Pancreas (tissue), 10 donors: ENCODE results near the gene FYN. TPM values are rescaled to one million over a fixed set of nuclear protein-coding genes. Genes with fewer than 3 reads are reported as not detected.
A peak's percentile ranks its signal among the peaks of the same experiment; 100 is the strongest.

Experiments used
- ATAC-seq, 4 donors: fragments of 200-7000 bp; cut with Tn5 transposase; one replicate each; pipeline versions ENCODE4 v1.8.0 to v1.9.1; 2020; ENCODE audit warnings: mild to moderate bottlenecking in 4 of 4, moderate library complexity in 4 of 4
- DNase-seq, 6 donors: peaks; one replicate each; pipeline ENCODE4 v3.0.0-alpha.2; 2020
- FAIRE-seq: peaks from 2 replicates; lab custom pipeline; 2012; peaks lifted over from hg19 to GRCh38; lab: Jason Lieb, UNC
- H3K27ac ChIP-seq, 4 donors: fragments of 200-600 bp; sonication (generic); 1 replicate in 3 of 4; 2 replicates in 1 of 4; pipeline versions ENCODE4 v1.5.0 to v1.8.0; 2020
- H3K27me3 ChIP-seq, 4 donors: fragments of 200-600 bp; one replicate each; pipeline ENCODE4 v1.8.0; 2021
- H3K36me3 ChIP-seq, 3 donors: fragments of 200-600 bp; sonication (generic) in 1 of 3; one replicate each; pipeline versions ENCODE4 v1.5.0 to v1.8.0; 2020 to 2021
- H3K4me1 ChIP-seq, 3 donors: fragments of 200-600 bp; one replicate each; pipeline ENCODE4 v1.8.0; 2021
- H3K4me3 ChIP-seq, 4 donors: fragments of 200-600 bp; sonication (generic) in 2 of 4; one replicate each; pipeline versions ENCODE4 v1.5.0 to v1.8.0; 2020 to 2021
- H3K9me3 ChIP-seq, 4 donors: fragments of 200-600 bp; one replicate each; pipeline ENCODE4 v1.8.0; 2021
- CTCF ChIP-seq, 4 donors: fragments of 200-600 bp; sonication (generic) in 3 of 4; IDR thresholded peaks; one replicate each; pipeline versions ENCODE4 v1.5.0 to v1.8.0; 2021; ENCODE audit warnings: antibody characterized with exemption in 4 of 4
- WGBS, 2 donors: extraction: QIAGEN DNeasy Blood & Tissue Kit; methylation state at CpG; one replicate each; pipeline ENCODE4 v1.1.7; 2013; 5-methylcytosine and 5-hydroxymethylcytosine counted together
- intact Hi-C, 3 donors: fragments of 100-400 bp; cut with DNase I; formaldehyde crosslinking; loops; one replicate each; pipeline versions ENCODE4 v1.11.1 to v1.14.2; 2022
- polyA plus RNA-seq, 2 donors: library from polyadenylated mRNA; stranded (reverse); fragments of 200-250 nt; gene quantifications; one replicate each; pipeline ENCODE4 v1.2.3, GENCODE V29; 2013
- total RNA-seq, 6 donors: library from RNA; stranded (reverse); fragmentation: NEBNext Ultra II Directional in 4 of 6; extraction: Animal tissue kit (Norgen Biotek cat#: 25700) in 4 of 6; gene quantifications; one replicate each; pipeline versions ENCODE4 v1.2.1 to v1.2.4, GENCODE V29; 2021 to 2023
- donor health status: healthy with polysubstance abuse.
- donor health status: DM: no; HTN: no; CAD: no; lungs with moderate emphysema.
- donor health status: DM: no; HTN: no; CAD: no.
- donor health status: control.
- donor health status: control.
- donor health status: Bipolar disorder and iron deficiency.
- donor health status: DM: yes; HTN: yes; CAD: no.
- donor health status: DM: no; HTN: no; CAD: no.
- donor health status: DM: no; HTN: no; CAD: no.
- donor health status: DM: yes; HTN: yes; CAD: no.

Gene FYN
- total and polyA plus RNA-seq, 8 donors = 6.4 to 21.7 (median 11.9) TPM

GRCh38 chr6:111669326-111669725 is 203.9 kb downstream of the FYN start:
- no peak for FAIRE-seq
- Histone ChIP-seq H3K27me3 (no peaks in the 10 kb centered on the region), H3K36me3 (no peaks in the 10 kb centered on the region), H3K4me1 (no peaks in the 10 kb centered on the region), H3K9me3 (no peaks in the 10 kb centered on the region), H3K27ac (no peak overlapping the region), H3K4me3 (no peak overlapping the region)
- DNase-seq = no peak
- no peak for ATAC-seq
- TF ChIP-seq CTCF (IDR thresholded peaks at IDR 0.05) = no peak
- intact Hi-C loops = no loop called here
- 64 to 74% methylated on average over 4 of the region's 4 CpGs for WGBS, 2 donors

DNA sequence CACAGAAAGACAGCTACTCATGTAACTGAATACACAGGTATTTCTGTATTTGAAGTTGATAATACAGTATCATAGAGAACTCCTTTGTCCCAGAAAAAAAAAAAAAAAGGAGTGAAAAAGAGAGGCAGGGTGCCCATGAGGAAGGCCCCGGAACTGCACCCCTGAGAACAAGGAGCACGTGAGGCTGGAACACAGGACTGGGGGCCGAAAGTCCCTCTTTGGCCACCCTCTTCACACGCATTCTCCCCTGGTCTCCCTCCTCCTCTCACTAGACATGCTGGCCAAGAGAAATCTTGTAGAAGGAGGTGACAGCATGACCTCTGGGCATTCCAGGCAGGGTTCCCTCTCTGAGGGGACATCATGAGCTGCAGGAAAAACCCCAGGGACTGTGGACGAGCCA is 204.8 kb downstream of the FYN start:
- FAIRE-seq (no peak), ATAC-seq (peak in 1 of 4 donors; percentile 49), DNase-seq (no peak)
- Histone ChIP-seq H3K9me3 (no peaks in the 10 kb centered on the region), H3K27me3 (no peaks in the 10 kb centered on the region), H3K36me3 (no peaks in the 10 kb centered on the region), H3K4me1 (no peaks in the 10 kb centered on the region), H3K27ac (no peak overlapping the region), H3K4me3 (no peak overlapping the region)
- intact Hi-C loops = no loop called here
- WGBS, 2 donors = 75 to 81% methylated on average over 5 of the region's 5 CpGs
- TF ChIP-seq CTCF (IDR thresholded peaks at IDR 0.05) = peak in 2 of 4 donors; percentile 13 to 16

GRCh38 chr6:111667931-111668330 is 205.3 kb downstream of the FYN start:
- H3K9me3 ChIP-seq = no peaks in the 10 kb centered on the region
- no peak for TF ChIP-seq CTCF (IDR thresholded peaks at IDR 0.05)
- FAIRE-seq (no peak), ATAC-seq (peak in 3 of 4 donors; percentile 24 to 69 (median 63)), DNase-seq (no peak)
- no peaks in the 10 kb centered on the region for H3K27me3 ChIP-seq
- H3K27ac ChIP-seq = no peak overlapping the region
- no peak overlapping the region for H3K4me3 ChIP-seq
- no peaks in the 10 kb centered on the region for H3K4me1 ChIP-seq
- 84 to 85% methylated on average over 8 of the region's 8 CpGs for WGBS, 2 donors
- no peaks in the 10 kb centered on the region for H3K36me3 ChIP-seq
- intact Hi-C loops = no loop called here

- 71 to 75% methylated on average over 2 of the region's 2 CpGs for WGBS, 2 donors
- intact Hi-C loops = no loop called here
- H3K4me1 ChIP-seq = no peaks in the 10 kb centered on the region
- H3K4me3 ChIP-seq = no peak overlapping the region
- H3K27me3 ChIP-seq = no peaks in the 10 kb centered on the region
- no peak for FAIRE-seq
- peak in 2 of 4 donors; percentile 20 to 24 for ATAC-seq
- DNase-seq = no peak
- no peaks in the 10 kb centered on the region for H3K9me3 ChIP-seq
- TF ChIP-seq CTCF (IDR thresholded peaks at IDR 0.05) = no peak
- peak overlapping the region in 1 of 4 donors; percentile 9 for H3K27ac ChIP-seq
- no peaks in the 10 kb centered on the region for H3K36me3 ChIP-seq
Observed at GRCh38 chr6:111666847-111667246, 206.4 kb downstream of the FYN start.

DNA sequence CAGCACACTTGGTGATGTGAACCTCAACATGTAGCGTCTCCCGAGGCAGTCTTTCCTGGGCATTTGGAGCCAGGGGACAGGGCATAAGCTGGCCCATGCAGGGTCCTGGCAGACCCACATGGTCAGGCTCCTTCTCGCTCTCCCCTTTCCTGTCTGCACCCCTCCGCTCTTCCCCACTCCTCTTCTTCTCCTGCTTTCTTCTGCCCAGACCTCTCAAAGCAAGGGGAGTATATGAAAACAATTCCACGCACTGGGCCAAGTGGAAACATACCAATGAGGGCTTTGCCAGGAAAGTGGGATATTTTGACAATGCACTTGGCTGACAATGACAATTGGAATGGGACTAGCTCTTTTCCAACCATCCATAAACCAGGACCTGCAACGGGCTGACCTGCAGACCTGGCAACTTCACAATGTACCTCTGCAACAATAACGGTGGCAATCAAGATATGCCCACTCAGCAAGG is 208.7 kb downstream of the FYN start:
- intact Hi-C loops = no loop called here
- no peak for FAIRE-seq
- no peak overlapping the region for H3K27ac ChIP-seq

More for the DNA sequence above, 208.7 kb downstream of the FYN start:
- DNase-seq (no peak), ATAC-seq (no peak)
- H3K9me3 ChIP-seq = no peaks in the 10 kb centered on the region
- no peaks in the 10 kb centered on the region for H3K4me1 ChIP-seq
- H3K36me3 ChIP-seq = no peaks in the 10 kb centered on the region
- TF ChIP-seq CTCF (IDR thresholded peaks at IDR 0.05) = no peak
- H3K27me3 ChIP-seq = no peaks in the 10 kb centered on the region
- 81 to 91% methylated on average over 7 of the region's 7 CpGs for WGBS, 2 donors
- no peak overlapping the region for H3K4me3 ChIP-seq
